Amniotic stem cell (primary cell): ENCODE results near the gene ABHD18.
"Not testable (repeated sequence)": the region's sequence is repeated elsewhere in the genome, so short reads cannot be mapped to it uniquely, and the experiment has no call there.

Source experiments
- DNase-seq: peaks from one replicate; lab custom pipeline; 2025; lab: John Stamatoyannopoulos, UW

The ABHD18 gene

GRCh38 chr4:127965062-127965802 is at the start of gene ABHD18, which contains the start of gene MFSD8:
Gene ABHD18, plus strand, starts transcription at chr4:127965406. Its CDS starts 17,550 bp downstream, at chr4:127982956.
Gene MFSD8, minus strand, starts transcription at chr4:127965173. Its CDS starts 40 bp downstream, at chr4:127965133.
- peak; percentile 98 for DNase-seq

- DNase-seq, result no peak
Observed at GRCh38 chr4:127916512-127916911, 48.7 kb upstream of the ABHD18 start.

- no peak for DNase-seq
Observed at GRCh38 chr4:127917151-127917550, 48.1 kb upstream of the ABHD18 start.

- no peak for DNase-seq
Observed at GRCh38 chr4:127920521-127920920, 44.7 kb upstream of the ABHD18 start.

GRCh38 chr4:127922226-127922625 is 43.0 kb upstream of the ABHD18 start:
- DNase-seq, result no peak

GRCh38 chr4:127925720-127926119 is 39.5 kb upstream of the ABHD18 start:
- DNase-seq, result not testable (repeated sequence)

GRCh38 chr4:127930175-127930574 is 35.0 kb upstream of the ABHD18 start:
- DNase-seq, result no peak

- not testable (repeated sequence) for DNase-seq
Observed at GRCh38 chr4:127931836-127932235, 33.4 kb upstream of the ABHD18 start.

GRCh38 chr4:127936974-127937373 is 28.2 kb upstream of the ABHD18 start:
- DNase-seq, result peak; percentile 18

GRCh38 chr4:127957105-127957504 is 8.1 kb upstream of the ABHD18 start:
- DNase-seq, result no peak

GRCh38 chr4:127959794-127960193 is 5.4 kb upstream of the ABHD18 start:
- no peak for DNase-seq

GRCh38 chr4:127963633-127964398 is 1.4 kb upstream of the ABHD18 start:
- not testable (repeated sequence) for DNase-seq

GRCh38 chr4:127964426-127965061 is 662 bp upstream of the ABHD18 start:
- DNase-seq, result not testable (repeated sequence)

- DNase-seq, result peak; percentile 3
Observed at GRCh38 chr4:127965803-127966175, 583 bp downstream of the ABHD18 start.

- DNase-seq, result no peak
Observed at GRCh38 chr4:127967141-127967775, 2.1 kb downstream of the ABHD18 start.

- no peak for DNase-seq
Observed at GRCh38 chr4:127968586-127968985, 3.4 kb downstream of the ABHD18 start.

GRCh38 chr4:127970925-127971324 is 5.7 kb downstream of the ABHD18 start:
- not testable (repeated sequence) for DNase-seq

GRCh38 chr4:127975121-127975770 is 10.0 kb downstream of the ABHD18 start:
- no peak for DNase-seq

GRCh38 chr4:127978930-127979329 is 13.7 kb downstream of the ABHD18 start:
- no peak for DNase-seq

- DNase-seq, result no peak
Observed at GRCh38 chr4:127982445-127982844, 17.2 kb downstream of the ABHD18 start.

- no peak for DNase-seq
Observed at GRCh38 chr4:127985989-127986388, 20.8 kb downstream of the ABHD18 start.

- DNase-seq, result no peak
Observed at GRCh38 chr4:127988638-127989037, 23.4 kb downstream of the ABHD18 start.
